Fibroblast of the conjunctiva (primary cell): ENCODE results near the gene AEBP1.
"Not testable (repeated sequence)": the region's sequence is repeated elsewhere in the genome, so short reads cannot be mapped to it uniquely, and the experiment has no call there.

Experiments used
- DNase-seq: peaks from one replicate; pipeline ENCODE4 v3.0.0-alpha.2; 2010; ENCODE audit warnings: low read depth

AEBP1 gene

DNA sequence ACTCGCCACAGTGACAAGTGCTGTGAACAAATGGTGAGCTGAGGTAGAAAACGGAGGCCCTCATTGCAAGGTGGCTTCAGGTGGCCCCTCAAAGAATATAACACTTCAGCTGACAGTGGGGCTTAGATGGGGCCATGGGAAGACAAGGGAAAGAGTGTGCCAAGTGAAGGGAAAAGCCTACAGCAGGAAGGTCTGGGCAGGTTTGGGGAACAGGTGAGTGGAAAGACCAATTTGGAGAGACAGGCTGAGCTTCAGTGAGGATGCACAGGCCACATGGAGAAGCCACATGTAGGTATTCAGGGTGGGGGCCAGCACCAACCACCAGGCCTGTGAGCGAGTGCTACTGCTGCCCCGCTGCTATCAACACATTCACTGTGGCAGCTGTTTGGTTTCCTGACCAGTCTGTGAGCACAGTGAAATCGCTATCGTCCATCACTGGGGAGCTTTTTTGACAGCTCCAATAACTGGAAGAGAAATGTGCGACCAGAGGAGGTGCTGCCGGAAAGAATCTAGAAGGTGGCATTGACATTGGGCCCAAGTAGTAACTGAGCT is 15.8 kb downstream of the AEBP1 start:
- no peak for DNase-seq

- DNase-seq = no peak
These were observed 16.2 kb downstream of the AEBP1 start for GRCh38 chr7:44120395-44120794.

- no peak for DNase-seq
These were observed 17.7 kb downstream of the AEBP1 start for GRCh38 chr7:44121761-44122420.

DNA sequence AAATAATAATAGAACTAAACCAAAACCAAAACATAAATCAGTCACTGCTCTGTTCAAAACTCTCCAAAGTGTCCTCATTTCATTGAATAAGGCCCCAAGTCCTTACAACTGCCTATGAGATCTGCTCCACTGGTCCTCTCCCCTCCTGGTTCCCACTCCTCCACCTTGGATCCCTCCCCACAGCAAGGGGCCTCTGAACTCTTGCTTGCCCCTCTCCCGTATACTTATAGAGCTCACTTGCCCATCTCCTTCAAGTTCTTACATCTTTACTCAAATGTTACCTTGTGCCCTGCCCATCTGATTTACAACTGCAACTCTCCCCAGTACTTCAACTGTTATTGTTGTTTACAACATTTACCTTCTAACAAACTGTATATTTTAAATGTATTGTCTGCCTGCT is 18.4 kb downstream of the AEBP1 start:
- DNase-seq = no peak

- DNase-seq = peak; percentile 90
These were observed 19.3 kb downstream of the AEBP1 start, which contains the start of gene POLD2 for GRCh38 chr7:44123190-44124003. Gene POLD2, minus strand, starts transcription at chr7:44123548. Its CDS starts 1,495 bp downstream, at chr7:44122053.

DNA sequence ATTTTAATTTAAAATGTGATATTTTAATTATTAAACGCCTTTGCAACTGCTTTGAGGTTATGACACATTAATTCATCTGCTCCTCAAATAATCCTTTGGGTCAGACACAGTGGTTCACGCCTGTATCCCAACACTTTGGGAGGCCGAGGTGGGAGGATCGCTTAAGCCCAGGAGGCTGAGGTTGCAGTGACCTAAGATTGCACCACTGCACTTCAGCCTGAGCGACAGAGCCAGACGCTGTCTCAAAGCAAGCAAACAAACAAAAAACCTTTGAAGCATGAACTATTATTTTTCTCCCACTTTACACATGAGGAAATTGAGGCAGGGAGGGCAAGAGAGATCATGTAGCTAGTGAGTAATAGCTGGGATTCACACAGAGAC is 20.7 kb downstream of the AEBP1 start:
- DNase-seq = no peak

DNA sequence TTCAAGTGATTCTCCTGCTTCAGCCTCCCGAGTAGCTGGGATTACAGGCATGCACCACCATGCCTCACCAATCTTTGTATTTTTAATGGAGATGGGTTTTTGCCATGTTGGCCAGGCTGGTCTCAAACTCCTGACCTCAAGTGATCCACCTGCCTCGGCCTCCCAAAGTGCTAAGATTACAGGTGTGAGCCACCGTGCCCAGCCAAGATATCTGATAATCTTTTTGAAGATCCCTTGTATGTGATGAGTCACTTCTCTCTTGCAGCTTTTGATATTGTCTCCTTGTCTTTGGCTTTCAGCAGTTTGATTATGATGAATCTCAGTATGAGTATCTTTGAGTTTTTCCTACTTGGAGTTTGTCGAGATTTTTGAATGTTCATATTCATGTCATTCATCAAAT is 22.4 kb downstream of the AEBP1 start:
- DNase-seq = not testable (repeated sequence)

GRCh38 chr7:44127161-44127560 is 23.0 kb downstream of the AEBP1 start:
- DNase-seq = no peak

- DNase-seq = no peak
These were observed 24.8 kb downstream of the AEBP1 start for GRCh38 chr7:44128721-44129582.

GRCh38 chr7:44131173-44132029 is 27.3 kb downstream of the AEBP1 start:
- no peak for DNase-seq

GRCh38 chr7:44132039-44132438 is 27.9 kb downstream of the AEBP1 start:
- DNase-seq = no peak

- no peak for DNase-seq
These were observed 29.1 kb downstream of the AEBP1 start for GRCh38 chr7:44133295-44133694.

DNA sequence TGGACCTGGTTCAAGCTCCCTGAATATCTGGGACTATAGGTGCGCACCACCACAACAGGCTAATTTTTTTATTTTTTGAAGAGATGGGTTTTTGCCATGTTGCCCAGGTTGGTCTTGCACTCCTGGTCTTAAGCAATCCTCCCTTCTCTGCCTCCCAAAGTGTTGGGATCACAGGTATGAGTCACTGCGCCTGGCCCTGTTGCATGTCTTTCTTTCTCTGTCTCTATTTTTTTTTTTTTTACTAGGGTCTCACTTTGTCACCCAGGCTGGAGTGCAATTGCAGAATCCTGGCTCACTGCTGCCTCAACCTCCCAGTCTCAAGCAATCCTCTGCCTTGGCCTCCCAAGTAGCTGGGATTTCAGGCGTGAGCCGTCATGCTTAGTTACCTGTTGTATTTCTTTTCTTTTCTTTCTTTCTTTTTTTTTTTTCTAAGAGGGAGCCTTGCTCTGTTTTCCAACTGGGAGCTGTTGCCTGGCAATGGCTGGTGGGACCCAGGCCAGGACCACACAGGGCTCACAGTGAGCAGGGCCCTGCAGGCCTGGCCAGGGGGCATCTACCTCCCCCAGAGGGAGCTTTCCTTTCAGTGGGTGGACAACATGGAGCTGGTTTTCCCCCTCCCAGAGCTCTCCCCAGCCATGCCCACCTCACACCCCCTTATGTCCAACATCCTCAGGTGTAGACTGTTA is 30.9 kb downstream of the AEBP1 start:
- DNase-seq = no peak

DNA sequence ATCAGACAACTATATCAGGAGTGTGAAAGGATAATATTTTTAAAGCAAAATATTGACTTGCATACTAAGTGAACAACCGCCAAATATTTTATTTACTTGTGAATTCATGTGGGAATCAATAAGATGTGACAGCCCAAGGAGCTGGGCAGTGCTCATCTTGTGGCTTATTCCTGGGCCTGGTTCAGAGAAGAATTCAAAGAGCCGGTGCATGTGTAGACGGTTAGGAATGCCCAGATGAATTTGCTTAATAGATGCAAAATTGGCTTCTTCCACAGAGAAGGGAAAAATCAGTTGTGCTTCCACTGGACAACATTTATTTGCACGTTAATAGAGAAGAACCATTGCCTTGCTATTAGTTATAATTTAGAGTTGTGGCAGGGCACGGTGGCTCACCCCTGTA is 32.6 kb downstream of the AEBP1 start:
- DNase-seq = no peak

DNA sequence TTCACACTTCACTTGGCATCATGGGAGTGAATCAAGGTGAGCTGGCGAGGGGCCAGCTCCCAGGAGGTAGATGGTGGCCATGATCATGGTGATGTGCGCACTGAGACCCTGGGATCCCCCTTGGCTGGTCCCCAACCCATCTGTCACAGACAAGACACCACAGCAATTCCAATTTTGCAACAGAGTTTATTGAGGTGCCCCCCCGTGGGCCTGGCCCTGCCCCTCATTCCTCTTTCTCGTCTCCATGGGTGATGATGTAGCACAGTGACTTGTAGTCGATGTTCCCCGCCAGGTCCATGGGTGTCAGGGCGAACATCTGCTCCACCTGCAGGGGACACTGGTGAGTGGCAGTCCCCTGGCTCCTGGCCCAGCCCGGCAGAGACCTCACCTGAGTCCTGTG is 34.6 kb downstream of the AEBP1 start:
- no peak for DNase-seq

- no peak for DNase-seq
These were observed 35.3 kb downstream of the AEBP1 start for GRCh38 chr7:44139311-44140010.

- no peak for DNase-seq
These were observed 36.2 kb downstream of the AEBP1 start for GRCh38 chr7:44140341-44140740.

DNA sequence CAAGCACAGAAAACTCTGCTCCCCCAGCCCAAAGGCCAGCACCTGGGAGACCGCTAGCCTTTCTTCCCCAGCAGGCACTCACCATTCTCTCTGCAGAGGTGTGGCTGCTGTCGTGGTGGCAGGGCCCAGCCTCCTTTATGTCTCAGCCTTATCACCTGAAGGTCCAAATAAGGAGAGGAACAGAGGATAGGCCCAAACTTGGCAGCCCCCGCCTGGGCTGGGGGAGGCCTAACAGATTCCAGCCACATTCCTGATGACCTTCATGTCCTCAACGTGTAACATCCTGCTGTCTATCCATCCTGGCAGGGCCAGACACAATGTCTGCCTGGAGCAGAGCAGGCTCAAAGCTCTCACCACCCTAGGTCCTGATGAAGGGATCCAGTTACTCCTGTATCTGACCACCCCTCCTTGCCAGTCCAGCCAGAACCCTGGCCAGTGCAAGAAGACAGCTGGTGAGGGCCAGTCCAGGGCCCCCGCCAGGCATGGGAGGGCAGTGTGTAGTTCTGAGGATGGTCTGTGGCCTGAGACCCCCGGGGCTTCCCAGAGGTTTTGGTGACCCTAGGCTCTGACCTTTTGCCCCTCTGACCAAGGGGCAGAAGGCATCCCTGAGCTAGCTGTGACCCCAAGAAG is 37.2 kb downstream of the AEBP1 start, which contains the start of gene MYL7:
MYL7 (minus strand) TSS at position 112 of the 630 bp plus-strand sequence; CDS start at position 85, 27 bp downstream.
- DNase-seq = no peak

GRCh38 chr7:44142028-44142427 is 37.9 kb downstream of the AEBP1 start:
- DNase-seq = no peak
